ENCODE data around the gene USP43. TPM values are rescaled to one million over a fixed set of nuclear protein-coding genes. Genes with fewer than 3 reads are reported as not detected.

USP43 gene
- total and polyA plus RNA-seq, 4 donors: 2.9 to 9.8 (median 4.3) TPM

- Histone ChIP-seq H3K9me3 (ENCODE audit: control insufficient read depth in 4 of 4, insufficient read depth in 3 of 4, low read length in 3 of 4) (peaks cover 0 to 4% (median 3%) of the 10 kb centered on the region in 4 donors), H3K9ac (ENCODE audit: insufficient read depth in 1 of 2, low read length in 2 of 2) (no peak overlapping the region), H3K27me3 (ENCODE audit: control insufficient read depth in 3 of 3, insufficient read depth in 3 of 3, low read length in 2 of 3) (no peaks in the 10 kb centered on the region), H3K36me3 (ENCODE audit: control insufficient read depth in 4 of 4, insufficient read depth in 4 of 4, low read length in 4 of 4) (peaks cover 0 to 1% (median 0%) of the 10 kb centered on the region in 4 donors), H3K27ac (ENCODE audit: low read depth in 1 of 2, low read length in 1 of 2) (no peak overlapping the region), H3K4me3 (no peak overlapping the region), H3K4me1 (ENCODE audit: control insufficient read depth in 5 of 5, insufficient read depth in 5 of 5, low read length in 5 of 5) (peaks cover 0 to 4% (median 0%) of the 10 kb centered on the region in 5 donors)
- DNase-seq (peak in 1 of 3 donors; percentile 6), ATAC-seq (ENCODE audit: insufficient read depth, low FRiP score) (no peak)
- WGBS, 2 donors: 74 to 76% methylated on average over 10 of the region's 10 CpGs
- no peak for TF ChIP-seq CTCF (IDR thresholded peaks at IDR 0.05; ENCODE audit: control extremely low read depth, extremely low read depth)
Measured at GRCh38 chr17:9684955-9685621, 39.8 kb downstream of the USP43 start.

GRCh38 chr17:9693755-9694154, 48.4 kb downstream of the USP43 start:
- no peak for ATAC-seq (ENCODE audit: insufficient read depth, low FRiP score)

GRCh38 chr17:9696279-9697044, 51.1 kb downstream of the USP43 start:
- DNase-seq (no peak), ATAC-seq (ENCODE audit: insufficient read depth, low FRiP score) (no peak)
- no peak overlapping the region for H3K4me3 ChIP-seq
- no peaks in the 10 kb centered on the region for H3K27me3 ChIP-seq (ENCODE audit: control insufficient read depth in 3 of 3, insufficient read depth in 3 of 3, low read length in 2 of 3)
- TF ChIP-seq CTCF (IDR thresholded peaks at IDR 0.05; ENCODE audit: control extremely low read depth, extremely low read depth): no peak
- no peak overlapping the region for H3K9ac ChIP-seq (ENCODE audit: insufficient read depth in 1 of 2, low read length in 2 of 2)
- WGBS, 2 donors: 90% methylated on average over 12 of the region's 12 CpGs
- peaks cover 0 to 2% (median 0%) of the 10 kb centered on the region in 4 donors for H3K36me3 ChIP-seq (ENCODE audit: control insufficient read depth in 4 of 4, insufficient read depth in 4 of 4, low read length in 4 of 4)
- H3K4me1 ChIP-seq (ENCODE audit: control insufficient read depth in 5 of 5, insufficient read depth in 5 of 5, low read length in 5 of 5): no peaks in the 10 kb centered on the region
- no peaks in the 10 kb centered on the region for H3K9me3 ChIP-seq (ENCODE audit: control insufficient read depth in 4 of 4, insufficient read depth in 3 of 4, low read length in 3 of 4)
- H3K27ac ChIP-seq (ENCODE audit: low read depth in 1 of 2, low read length in 1 of 2): no peak overlapping the region

More at GRCh38 chr17:9693755-9694154, 48.4 kb downstream of the USP43 start:
- no peaks in the 10 kb centered on the region for H3K4me1 ChIP-seq (ENCODE audit: control insufficient read depth in 5 of 5, insufficient read depth in 5 of 5, low read length in 5 of 5)
- 85 to 89% methylated on average over 7 of the region's 7 CpGs for WGBS, 2 donors
- no peaks in the 10 kb centered on the region for H3K27me3 ChIP-seq (ENCODE audit: control insufficient read depth in 3 of 3, insufficient read depth in 3 of 3, low read length in 2 of 3)
- peaks cover 0 to 2% (median 0%) of the 10 kb centered on the region in 4 donors for H3K36me3 ChIP-seq (ENCODE audit: control insufficient read depth in 4 of 4, insufficient read depth in 4 of 4, low read length in 4 of 4)
- no peak overlapping the region for H3K4me3 ChIP-seq
- no peaks in the 10 kb centered on the region for H3K9me3 ChIP-seq (ENCODE audit: control insufficient read depth in 4 of 4, insufficient read depth in 3 of 4, low read length in 3 of 4)
- H3K27ac ChIP-seq (ENCODE audit: low read depth in 1 of 2, low read length in 1 of 2): no peak overlapping the region
- DNase-seq: no peak
- no peak overlapping the region for H3K9ac ChIP-seq (ENCODE audit: insufficient read depth in 1 of 2, low read length in 2 of 2)
- no peak for TF ChIP-seq CTCF (IDR thresholded peaks at IDR 0.05; ENCODE audit: control extremely low read depth, extremely low read depth)

Measured in lung (tissue), 12 donors.